ENCODE data around the gene LSM12. TPM values are rescaled to one million over a fixed set of nuclear protein-coding genes. Genes with fewer than 3 reads are reported as not detected.
A peak's percentile ranks its signal among the peaks of the same experiment; 100 is the strongest.

LSM12 gene
- total RNA-seq: 10 to 100 TPM; 59.3 to 64.8 TPM

- ChIA-PET CTCF (interaction anchor here (0.6 to 1.4 kb wide), 4 partner anchors 23 to 438 kb away, joined by 3 to 10 read pairs (median 4); no protein-coding TSS in a partner anchor), POLR2A (interaction anchor here (0.6 kb wide), 2 partner anchors 143 to 487 kb away, joined by 3 to 5 read pairs; no protein-coding TSS in a partner anchor)
- peak; percentile 89 for DNase-seq
- peak within 1 kb of the TSS; percentile 98 for H3K4me3 Mint-ChIP-seq
- H3K27ac Mint-ChIP-seq: peak within 1 kb of the TSS; percentile 93
- H3K9me3 Mint-ChIP-seq: no peaks in the 10 kb centered on the region
- peaks cover 56% of the 10 kb centered on the region for H3K4me1 Mint-ChIP-seq
- no peaks in the 10 kb centered on the region for H3K27me3 Mint-ChIP-seq
- H3K36me3 Mint-ChIP-seq (ENCODE audit: low read depth): peaks cover 29% of the 10 kb centered on the region
These were observed at the start of gene LSM12 for GRCh38 chr17:44066204-44066930. Gene LSM12 (minus strand): TSS chr17:44066671. CDS start chr17:44066587, 84 bp downstream.

GRCh38 chr17:44115585-44116415 lies 49.3 kb upstream of the LSM12 start:
- no peaks in the 10 kb centered on the region for H3K9me3 Mint-ChIP-seq
- H3K4me1 Mint-ChIP-seq: peaks cover 17% of the 10 kb centered on the region
- POLR2A ChIA-PET: no interaction called here
- peak; percentile 30 for DNase-seq
- CTCF ChIA-PET: interaction anchor here (0.5 to 1.6 kb wide), 10 partner anchors 9 to 212 kb away, joined by 3 to 6 read pairs (median 4); no protein-coding TSS in a partner anchor
- H3K36me3 Mint-ChIP-seq (ENCODE audit: low read depth): no peaks in the 10 kb centered on the region
- H3K27me3 Mint-ChIP-seq: no peaks in the 10 kb centered on the region
- H3K4me3 Mint-ChIP-seq: no peak overlapping the region
- H3K27ac Mint-ChIP-seq: no peak overlapping the region

- DNase-seq: no peak
- H3K27ac Mint-ChIP-seq: no peak overlapping the region
- CTCF ChIA-PET: no interaction called here
- H3K4me3 Mint-ChIP-seq: no peak overlapping the region
- H3K27me3 Mint-ChIP-seq: no peaks in the 10 kb centered on the region
- no peaks in the 10 kb centered on the region for H3K36me3 Mint-ChIP-seq (ENCODE audit: low read depth)
- POLR2A ChIA-PET: interaction anchor here (0.7 kb wide), 1 partner anchor 11 kb away, joined by 4 read pairs; no protein-coding TSS in a partner anchor
- peaks cover 25% of the 10 kb centered on the region for H3K4me1 Mint-ChIP-seq
- no peaks in the 10 kb centered on the region for H3K9me3 Mint-ChIP-seq
These were observed 47.7 kb upstream of the LSM12 start for GRCh38 chr17:44113868-44114840.

GRCh38 chr17:44113382-44113781 lies 46.9 kb upstream of the LSM12 start:
- DNase-seq: no peak
- ChIA-PET CTCF (no interaction called here), POLR2A (no interaction called here)
- Mint-ChIP-seq H3K9me3 (no peaks in the 10 kb centered on the region), H3K27ac (no peak overlapping the region), H3K36me3 (ENCODE audit: low read depth) (no peaks in the 10 kb centered on the region), H3K27me3 (no peaks in the 10 kb centered on the region), H3K4me1 (peaks cover 22% of the 10 kb centered on the region), H3K4me3 (no peak overlapping the region)

GRCh38 chr17:44112284-44113280 lies 46.1 kb upstream of the LSM12 start:
- peak overlapping the region; percentile 36 for H3K27ac Mint-ChIP-seq
- CTCF ChIA-PET: interaction anchor here (0.7 to 2.0 kb wide), 5 partner anchors 7 to 251 kb away, joined by 3 to 14 read pairs (median 3); partner anchors contain the start of genes FAM171A2 and HDAC5
- POLR2A ChIA-PET: interaction anchor here (0.6 kb wide), 1 partner anchor 181 kb away, joined by 3 read pairs; no protein-coding TSS in a partner anchor

GRCh38 chr17:44111777-44112176 lies 45.3 kb upstream of the LSM12 start:
- Mint-ChIP-seq H3K4me3 (peak overlapping the region; percentile 28), H3K4me1 (peaks cover 22% of the 10 kb centered on the region), H3K9me3 (no peaks in the 10 kb centered on the region), H3K27me3 (no peaks in the 10 kb centered on the region), H3K36me3 (ENCODE audit: low read depth) (no peaks in the 10 kb centered on the region), H3K27ac (no peak overlapping the region)
- POLR2A ChIA-PET: interaction anchor here (0.6 kb wide), 1 partner anchor 180 kb away, joined by 3 read pairs; no protein-coding TSS in a partner anchor
- no peak for DNase-seq
- CTCF ChIA-PET: interaction anchor here (0.9 to 2.0 kb wide), 4 partner anchors 8 to 252 kb away, joined by 3 to 14 read pairs (median 3); partner anchors contain the start of genes FAM171A2 and HDAC5

More at GRCh38 chr17:44112284-44113280, 46.1 kb upstream of the LSM12 start:
- Mint-ChIP-seq H3K36me3 (ENCODE audit: low read depth) (no peaks in the 10 kb centered on the region), H3K4me1 (peaks cover 22% of the 10 kb centered on the region), H3K27me3 (no peaks in the 10 kb centered on the region), H3K9me3 (no peaks in the 10 kb centered on the region), H3K4me3 (no peak overlapping the region)
- DNase-seq: no peak

GRCh38 chr17:44110823-44111633 lies 44.6 kb upstream of the LSM12 start:
- no peaks in the 10 kb centered on the region for H3K9me3 Mint-ChIP-seq
- H3K36me3 Mint-ChIP-seq (ENCODE audit: low read depth): no peaks in the 10 kb centered on the region
- POLR2A ChIA-PET: no interaction called here
- no peak overlapping the region for H3K27ac Mint-ChIP-seq
- H3K4me1 Mint-ChIP-seq: peaks cover 22% of the 10 kb centered on the region
- peak; percentile 65 for DNase-seq
- H3K27me3 Mint-ChIP-seq: no peaks in the 10 kb centered on the region
- CTCF ChIA-PET: interaction anchor here (0.9 to 2.0 kb wide), 4 partner anchors 9 to 44 kb away, joined by 3 to 14 read pairs (median 3); partner anchors contain the start of genes HDAC5 and LSM12
- peak overlapping the region; percentile 30 for H3K4me3 Mint-ChIP-seq

- Mint-ChIP-seq H3K9me3 (no peaks in the 10 kb centered on the region), H3K27ac (no peak overlapping the region), H3K4me1 (peaks cover 22% of the 10 kb centered on the region), H3K4me3 (no peak overlapping the region), H3K27me3 (no peaks in the 10 kb centered on the region), H3K36me3 (ENCODE audit: low read depth) (no peaks in the 10 kb centered on the region)
- DNase-seq: no peak
- ChIA-PET POLR2A (no interaction called here), CTCF (interaction anchor here (1.2 kb wide), 1 partner anchor 43 kb away, joined by 3 read pairs; the partner anchor contains the start of gene LSM12)
These were observed 43.7 kb upstream of the LSM12 start for GRCh38 chr17:44110011-44110686.

GRCh38 chr17:44109312-44109630 lies 42.8 kb upstream of the LSM12 start:
- POLR2A ChIA-PET: interaction anchor here (0.6 kb wide), 1 partner anchor 32 kb away, joined by 3 read pairs; no protein-coding TSS in a partner anchor
- H3K27me3 Mint-ChIP-seq: no peaks in the 10 kb centered on the region
- H3K4me3 Mint-ChIP-seq: no peak overlapping the region
- no peak for DNase-seq
- no peak overlapping the region for H3K27ac Mint-ChIP-seq
- peaks cover 22% of the 10 kb centered on the region for H3K4me1 Mint-ChIP-seq
- no peaks in the 10 kb centered on the region for H3K9me3 Mint-ChIP-seq
- H3K36me3 Mint-ChIP-seq (ENCODE audit: low read depth): no peaks in the 10 kb centered on the region
- CTCF ChIA-PET: interaction anchor here (1.1 kb wide), 1 partner anchor 9 kb away, joined by 3 read pairs; no protein-coding TSS in a partner anchor
